ENCODE measurements around the gene RPS23. TPM values are rescaled to one million over a fixed set of nuclear protein-coding genes. Genes with fewer than 3 reads are reported as not detected.

The RPS23 gene
- total RNA-seq, 1 experiment from 2014 or later: 1,388 TPM

GRCh38 chr5:82285206-82285605, 7.1 kb upstream of the RPS23 start:
- ChIA-PET POLR2A (no interaction called here), CTCF (no interaction called here)
- in situ Hi-C loops (cut with HindIII; ENCODE audit: low pct_unique_long_range_greater_than_20kb, low sequenced_read_pairs) (no loop called here), intact Hi-C loops (cut with micrococcal nuclease; ENCODE audit: unreplicated experiment) (no loop called here)
- BruUV-seq (replicated peaks): no TSS peak
- Histone ChIP-seq H3K27ac (ENCODE audit: low read length) (no peak overlapping the region), H3K36me3 (ENCODE audit: control insufficient read depth, insufficient read depth, low read length) (no peaks in the 10 kb centered on the region), H3K4me3 (ENCODE audit: low read depth in 2 of 2, low read length in 2 of 2) (no peak overlapping the region), H3K4me1 (ENCODE audit: control insufficient read depth, insufficient read depth, low read length) (no peaks in the 10 kb centered on the region), H3K9me3 (ENCODE audit: control insufficient read depth, insufficient read depth, low read depth, low read length) (no peaks in the 10 kb centered on the region), H3K27me3 (ENCODE audit: control insufficient read depth, insufficient read depth, low read length) (no peaks in the 10 kb centered on the region)
- DNase-seq (ENCODE audit: low read depth, low spot score) (no peak), ATAC-seq (no peak)
- TF ChIP-seq, protein P1, sequence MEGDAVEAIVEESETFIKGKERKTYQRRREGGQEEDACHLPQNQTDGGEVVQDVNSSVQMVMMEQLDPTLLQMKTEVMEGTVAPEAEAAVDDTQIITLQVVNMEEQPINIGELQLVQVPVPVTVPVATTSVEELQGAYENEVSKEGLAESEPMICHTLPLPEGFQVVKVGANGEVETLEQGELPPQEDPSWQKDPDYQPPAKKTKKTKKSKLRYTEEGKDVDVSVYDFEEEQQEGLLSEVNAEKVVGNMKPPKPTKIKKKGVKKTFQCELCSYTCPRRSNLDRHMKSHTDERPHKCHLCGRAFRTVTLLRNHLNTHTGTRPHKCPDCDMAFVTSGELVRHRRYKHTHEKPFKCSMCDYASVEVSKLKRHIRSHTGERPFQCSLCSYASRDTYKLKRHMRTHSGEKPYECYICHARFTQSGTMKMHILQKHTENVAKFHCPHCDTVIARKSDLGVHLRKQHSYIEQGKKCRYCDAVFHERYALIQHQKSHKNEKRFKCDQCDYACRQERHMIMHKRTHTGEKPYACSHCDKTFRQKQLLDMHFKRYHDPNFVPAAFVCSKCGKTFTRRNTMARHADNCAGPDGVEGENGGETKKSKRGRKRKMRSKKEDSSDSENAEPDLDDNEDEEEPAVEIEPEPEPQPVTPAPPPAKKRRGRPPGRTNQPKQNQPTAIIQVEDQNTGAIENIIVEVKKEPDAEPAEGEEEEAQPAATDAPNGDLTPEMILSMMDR (IDR thresholded peaks at IDR 0.05): no peak
- TF ChIP-seq POLR2AphosphoS5 (IDR thresholded peaks at IDR 0.05; ENCODE audit: low read depth, low read length) (no peak), REST (IDR thresholded peaks at IDR 0.05; ENCODE audit: insufficient read depth in 1 of 2, low read depth in 2 of 2, low read length in 1 of 2) (no peak), SIN3A (IDR thresholded peaks at IDR 0.05; ENCODE audit: borderline replicate concordance, insufficient read depth, low read depth, low read length) (no peak), TCF7L2 (IDR thresholded peaks at IDR 0.05; ENCODE audit: low read depth, low read length) (no peak)

GRCh38 chr5:82283893-82284292, 5.7 kb upstream of the RPS23 start:
- in situ Hi-C loops (cut with HindIII; ENCODE audit: low pct_unique_long_range_greater_than_20kb, low sequenced_read_pairs): no loop called here
- CTCF ChIA-PET: no interaction called here
- DNase-seq (ENCODE audit: low read depth, low spot score) (no peak), ATAC-seq (no peak)
- Histone ChIP-seq H3K9me3 (ENCODE audit: control insufficient read depth, insufficient read depth, low read depth, low read length) (no peaks in the 10 kb centered on the region), H3K27ac (ENCODE audit: low read length) (no peak overlapping the region), H3K4me3 (ENCODE audit: low read depth in 2 of 2, low read length in 2 of 2) (no peak overlapping the region), H3K27me3 (ENCODE audit: control insufficient read depth, insufficient read depth, low read length) (no peaks in the 10 kb centered on the region), H3K4me1 (ENCODE audit: control insufficient read depth, insufficient read depth, low read length) (0 out of 2 replicates have a peak, but pooled peaks cover 3% of the 10 kb centered on the region), H3K36me3 (ENCODE audit: control insufficient read depth, insufficient read depth, low read length) (no peaks in the 10 kb centered on the region)
- POLR2A ChIA-PET: interaction anchor here (0.6 kb wide), 1 partner anchor 981 kb away, joined by 5 read pairs; no protein-coding TSS in a partner anchor
- intact Hi-C loops (cut with micrococcal nuclease; ENCODE audit: unreplicated experiment): no loop called here
- no TSS peak for BruUV-seq (replicated peaks)
- no peak for TF ChIP-seq TCF7L2 (IDR thresholded peaks at IDR 0.05; ENCODE audit: low read depth, low read length)
- no peak for TF ChIP-seq REST (IDR thresholded peaks at IDR 0.05; ENCODE audit: insufficient read depth in 1 of 2, low read depth in 2 of 2, low read length in 1 of 2)
- TF ChIP-seq SIN3A (IDR thresholded peaks at IDR 0.05; ENCODE audit: borderline replicate concordance, insufficient read depth, low read depth, low read length): no peak
- TF ChIP-seq POLR2AphosphoS5 (IDR thresholded peaks at IDR 0.05; ENCODE audit: low read depth, low read length): no peak
- TF ChIP-seq, protein P1 (IDR thresholded peaks at IDR 0.05): no peak

Measured in Panc1 (cell line).